ENCODE data around the gene ZNF614.
"Not testable (repeated sequence)": the region's sequence is repeated elsewhere in the genome, so short reads cannot be mapped to it uniquely, and the experiment has no call there.

Gene ZNF614

GRCh38 chr19:51994048-51994644, 34.0 kb downstream of the ZNF614 start:
- peaks cover 75 to 84% of the 10 kb centered on the region in 2 donors for H3K9me3 ChIP-seq (ENCODE audit: control insufficient read depth in 1 of 2, low read length in 2 of 2)
- no peak overlapping the region for H3K27ac ChIP-seq (ENCODE audit: low read depth, low read length)
- peak overlapping the region; percentile 7 to 44 for H3K4me3 ChIP-seq (ENCODE audit: low read depth in 1 of 2, low read length in 2 of 2)
- no peaks in the 10 kb centered on the region for H3K27me3 ChIP-seq (ENCODE audit: control insufficient read depth in 1 of 2, insufficient read depth in 2 of 2, low read length in 2 of 2)
- no peak overlapping the region for H3K9ac ChIP-seq (ENCODE audit: low read depth in 1 of 2, low read length in 2 of 2)
- peaks cover 48 to 58% of the 10 kb centered on the region in 2 donors for H3K36me3 ChIP-seq (ENCODE audit: control insufficient read depth in 1 of 2, insufficient read depth in 2 of 2, low read length in 2 of 2)
- H3K4me1 ChIP-seq (ENCODE audit: control insufficient read depth in 1 of 2, insufficient read depth in 2 of 2, low read length in 2 of 2), result no peaks in the 10 kb centered on the region

GRCh38 chr19:51993422-51993821, 34.8 kb downstream of the ZNF614 start:
- Histone ChIP-seq H3K4me1 (ENCODE audit: control insufficient read depth in 1 of 2, insufficient read depth in 2 of 2, low read length in 2 of 2) (no peaks in the 10 kb centered on the region), H3K9me3 (ENCODE audit: control insufficient read depth in 1 of 2, low read length in 2 of 2) (peaks cover 77 to 84% of the 10 kb centered on the region in 2 donors), H3K27ac (ENCODE audit: low read depth, low read length) (no peak overlapping the region), H3K4me3 (ENCODE audit: low read depth in 1 of 2, low read length in 2 of 2) (peak overlapping the region; percentile 24 to 44), H3K27me3 (ENCODE audit: control insufficient read depth in 1 of 2, insufficient read depth in 2 of 2, low read length in 2 of 2) (no peaks in the 10 kb centered on the region), H3K36me3 (ENCODE audit: control insufficient read depth in 1 of 2, insufficient read depth in 2 of 2, low read length in 2 of 2) (peaks cover 41 to 51% of the 10 kb centered on the region in 2 donors), H3K9ac (ENCODE audit: low read depth in 1 of 2, low read length in 2 of 2) (no peak overlapping the region)

DNA sequence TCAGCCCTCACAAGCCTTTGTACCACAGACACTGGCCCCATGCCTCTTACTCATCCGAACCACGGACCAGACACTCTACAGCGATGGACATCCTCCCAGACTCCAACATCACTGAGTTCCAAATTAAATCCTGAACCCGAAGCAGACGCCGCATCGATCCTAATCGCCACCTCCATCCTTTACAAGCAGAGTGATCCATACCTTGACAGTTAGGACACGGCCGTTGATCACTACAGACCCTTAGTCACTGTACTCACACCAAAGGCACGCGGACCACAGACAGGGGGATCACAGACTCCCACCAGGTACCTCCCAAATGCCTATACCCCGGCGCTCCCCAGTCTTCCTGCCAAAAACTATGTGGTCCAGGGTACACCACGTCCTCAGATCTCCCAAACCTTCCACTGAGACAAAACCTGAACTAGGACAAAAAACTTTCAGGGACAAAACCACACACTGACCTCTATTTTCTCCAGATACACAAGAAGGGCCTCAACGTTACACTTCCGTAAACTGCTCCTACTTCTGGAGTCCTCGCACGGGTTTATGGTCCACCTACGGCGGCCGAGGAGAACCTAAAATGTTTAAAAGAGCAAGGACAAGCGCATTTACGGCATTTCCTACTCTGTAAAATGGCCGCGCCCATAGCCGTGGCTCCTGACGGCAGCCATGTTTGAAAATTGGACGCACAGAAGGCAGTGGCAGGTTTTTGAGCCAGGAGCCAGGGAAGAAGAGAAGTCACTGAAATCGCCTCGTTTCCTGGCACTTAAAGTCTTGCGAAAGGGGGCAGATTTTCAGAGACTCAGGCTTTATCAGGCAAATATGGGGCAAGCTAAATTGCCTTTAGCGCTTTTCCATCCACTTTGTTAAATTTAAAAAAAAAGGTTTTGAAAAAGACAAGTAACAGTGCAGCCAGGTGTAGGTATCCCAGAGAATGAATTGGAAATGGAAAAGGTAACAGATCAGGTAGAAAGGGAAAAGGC, 41.6 kb downstream of the ZNF614 start, which contains the start of gene ZNF350:
TSS of gene ZNF350 (minus strand) at position 532 of the 983 bp plus-strand sequence. CDS start 12,480 bp downstream, outside the sequence.
- peak within 1 kb of the TSS; percentile 26 for H3K27ac ChIP-seq (ENCODE audit: low read depth, low read length)
- H3K9ac ChIP-seq (ENCODE audit: low read depth in 1 of 2, low read length in 2 of 2), result peak within 1 kb of the TSS; percentile 78 to 98
- peak within 1 kb of the TSS; percentile 97 to 100 for H3K4me3 ChIP-seq (ENCODE audit: low read depth in 1 of 2, low read length in 2 of 2)

DNA sequence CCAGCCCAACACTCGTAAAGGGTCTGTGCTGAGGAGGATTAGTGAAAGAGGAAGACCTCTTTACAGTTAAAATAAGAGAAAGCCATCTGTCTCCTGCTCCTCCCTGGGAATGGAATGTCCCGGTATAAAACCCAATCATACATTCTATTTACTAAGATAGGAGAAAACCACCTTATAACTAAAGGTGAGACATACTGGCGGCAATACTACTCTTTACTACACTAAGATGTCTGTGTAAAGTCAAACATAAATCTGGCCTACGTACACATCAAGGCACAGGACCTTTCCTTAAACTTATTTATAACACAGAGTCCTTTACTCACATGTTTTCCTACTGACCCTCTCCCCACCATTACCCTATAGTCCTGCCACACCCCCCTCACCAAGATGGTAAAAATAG, 44.8 kb downstream of the ZNF614 start:
- peaks cover 46 to 61% of the 10 kb centered on the region in 2 donors for H3K9me3 ChIP-seq (ENCODE audit: control insufficient read depth in 1 of 2, low read length in 2 of 2)
- H3K27me3 ChIP-seq (ENCODE audit: control insufficient read depth in 1 of 2, insufficient read depth in 2 of 2, low read length in 2 of 2), result no peaks in the 10 kb centered on the region
- H3K36me3 ChIP-seq (ENCODE audit: control insufficient read depth in 1 of 2, insufficient read depth in 2 of 2, low read length in 2 of 2), result peaks cover 13 to 33% of the 10 kb centered on the region in 2 donors
- H3K4me1 ChIP-seq (ENCODE audit: control insufficient read depth in 1 of 2, insufficient read depth in 2 of 2, low read length in 2 of 2), result peaks cover 0 to 10% of the 10 kb centered on the region in 2 donors
- no peak overlapping the region for H3K27ac ChIP-seq (ENCODE audit: low read depth, low read length)
- no peak overlapping the region for H3K4me3 ChIP-seq (ENCODE audit: low read depth in 1 of 2, low read length in 2 of 2)
- H3K9ac ChIP-seq (ENCODE audit: low read depth in 1 of 2, low read length in 2 of 2), result no peak overlapping the region

More for the DNA sequence above, 41.6 kb downstream of the ZNF614 start, which contains the start of gene ZNF350:
- Histone ChIP-seq H3K9me3 (ENCODE audit: control insufficient read depth in 1 of 2, low read length in 2 of 2) (peaks cover 45 to 53% of the 10 kb centered on the region in 2 donors), H3K36me3 (ENCODE audit: control insufficient read depth in 1 of 2, insufficient read depth in 2 of 2, low read length in 2 of 2) (peaks cover 0 to 7% of the 10 kb centered on the region in 2 donors), H3K4me1 (ENCODE audit: control insufficient read depth in 1 of 2, insufficient read depth in 2 of 2, low read length in 2 of 2) (peaks cover 0 to 10% of the 10 kb centered on the region in 2 donors), H3K27me3 (ENCODE audit: control insufficient read depth in 1 of 2, insufficient read depth in 2 of 2, low read length in 2 of 2) (no peaks in the 10 kb centered on the region)

DNA sequence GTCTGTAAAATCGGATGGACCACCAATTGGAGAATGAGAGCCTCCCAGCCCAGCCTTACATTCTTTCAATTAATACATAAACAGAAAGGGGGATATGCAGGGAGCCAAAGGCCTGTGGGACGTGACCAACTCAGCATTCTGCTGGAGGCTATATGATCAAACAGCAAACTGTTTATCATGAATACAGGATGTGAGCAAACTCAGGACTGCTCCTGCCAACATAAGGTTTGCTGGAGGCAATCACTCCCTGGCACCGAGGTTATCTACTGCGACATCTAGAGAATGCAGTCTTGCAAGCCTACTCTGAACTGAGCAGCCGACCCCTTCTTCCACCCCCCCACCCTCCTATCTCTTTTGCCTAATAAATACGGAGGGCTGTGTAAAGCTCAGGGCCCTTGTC, 47.3 kb downstream of the ZNF614 start:
- Histone ChIP-seq H3K36me3 (ENCODE audit: control insufficient read depth in 1 of 2, insufficient read depth in 2 of 2, low read length in 2 of 2) (peaks cover 13 to 35% of the 10 kb centered on the region in 2 donors), H3K9me3 (ENCODE audit: control insufficient read depth in 1 of 2, low read length in 2 of 2) (peaks cover 68 to 83% of the 10 kb centered on the region in 2 donors)
- H3K27me3 ChIP-seq (ENCODE audit: control insufficient read depth in 1 of 2, insufficient read depth in 2 of 2, low read length in 2 of 2); H3K4me3 ChIP-seq (ENCODE audit: low read depth in 1 of 2, low read length in 2 of 2); H3K27ac ChIP-seq (ENCODE audit: low read depth, low read length); H3K4me1 ChIP-seq (ENCODE audit: control insufficient read depth in 1 of 2, insufficient read depth in 2 of 2, low read length in 2 of 2); H3K9ac ChIP-seq (ENCODE audit: low read depth in 1 of 2, low read length in 2 of 2): not testable (repeated sequence)

DNA sequence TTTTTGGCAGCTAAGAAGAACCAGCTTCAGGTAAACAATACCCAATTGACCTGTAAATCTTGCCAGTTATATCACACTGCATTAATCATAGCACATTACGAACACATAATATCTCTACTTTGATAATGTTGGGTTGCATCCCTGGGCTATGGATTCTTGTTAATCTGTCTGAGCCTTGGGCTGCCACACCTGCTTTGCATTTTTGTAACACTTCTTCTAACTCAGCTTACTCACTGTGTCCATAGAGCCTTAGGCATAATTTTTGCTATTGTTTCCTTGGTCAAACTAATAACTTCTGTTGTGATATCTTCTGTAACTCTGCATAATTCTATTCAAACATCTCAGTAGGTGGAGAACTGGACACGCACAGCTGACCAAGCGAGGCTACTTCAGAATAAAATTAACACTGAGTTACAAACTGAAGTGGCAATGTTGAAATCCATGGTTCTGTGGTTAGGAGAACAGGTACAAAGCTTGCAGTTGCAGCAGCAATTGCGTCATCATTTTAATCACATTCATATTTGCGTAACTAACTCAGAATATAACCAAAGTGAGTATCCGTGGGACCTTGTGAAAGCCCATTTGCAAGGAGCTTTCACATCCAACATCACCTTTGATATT, 48.0 kb downstream of the ZNF614 start:
- H3K27ac ChIP-seq (ENCODE audit: low read depth, low read length), result no peak overlapping the region

DNA sequence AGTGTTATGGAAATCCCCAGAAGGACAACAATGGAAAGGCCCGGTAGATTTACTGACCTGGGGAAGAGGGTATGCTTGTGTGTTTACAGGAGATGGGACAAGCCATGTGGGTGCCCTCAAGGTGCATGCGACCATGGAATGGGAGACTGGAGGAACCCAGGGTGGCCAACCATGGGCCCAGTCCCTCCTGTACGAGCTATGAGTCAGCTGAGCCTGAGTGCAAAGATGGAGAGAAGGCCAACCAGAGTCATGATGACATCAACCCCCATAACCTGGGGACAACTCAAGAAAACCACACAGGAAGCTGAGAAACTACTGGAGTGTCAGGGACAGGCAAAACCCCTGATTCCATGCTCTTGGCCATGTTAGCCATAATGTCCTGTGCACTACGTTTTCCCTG, 49.3 kb downstream of the ZNF614 start:
- Histone ChIP-seq H3K9me3 (ENCODE audit: control insufficient read depth in 1 of 2, low read length in 2 of 2) (peaks cover 80 to 85% of the 10 kb centered on the region in 2 donors), H3K27me3 (ENCODE audit: control insufficient read depth in 1 of 2, insufficient read depth in 2 of 2, low read length in 2 of 2) (no peaks in the 10 kb centered on the region), H3K4me3 (ENCODE audit: low read depth in 1 of 2, low read length in 2 of 2) (peak overlapping the region in 1 of 2 donors; percentile 43), H3K27ac (ENCODE audit: low read depth, low read length) (no peak overlapping the region), H3K9ac (ENCODE audit: low read depth in 1 of 2, low read length in 2 of 2) (no peak overlapping the region), H3K36me3 (ENCODE audit: control insufficient read depth in 1 of 2, insufficient read depth in 2 of 2, low read length in 2 of 2) (peaks cover 25 to 45% of the 10 kb centered on the region in 2 donors), H3K4me1 (ENCODE audit: control insufficient read depth in 1 of 2, insufficient read depth in 2 of 2, low read length in 2 of 2) (no peaks in the 10 kb centered on the region)

More for the DNA sequence above, 48.0 kb downstream of the ZNF614 start:
- Histone ChIP-seq H3K9me3 (ENCODE audit: control insufficient read depth in 1 of 2, low read length in 2 of 2) (peaks cover 71 to 82% of the 10 kb centered on the region in 2 donors), H3K9ac (ENCODE audit: low read depth in 1 of 2, low read length in 2 of 2) (no peak overlapping the region), H3K4me1 (ENCODE audit: control insufficient read depth in 1 of 2, insufficient read depth in 2 of 2, low read length in 2 of 2) (no peaks in the 10 kb centered on the region), H3K4me3 (ENCODE audit: low read depth in 1 of 2, low read length in 2 of 2) (peak overlapping the region in 1 of 2 donors; percentile 43), H3K27me3 (ENCODE audit: control insufficient read depth in 1 of 2, insufficient read depth in 2 of 2, low read length in 2 of 2) (no peaks in the 10 kb centered on the region), H3K36me3 (ENCODE audit: control insufficient read depth in 1 of 2, insufficient read depth in 2 of 2, low read length in 2 of 2) (peaks cover 13 to 35% of the 10 kb centered on the region in 2 donors)

DNA sequence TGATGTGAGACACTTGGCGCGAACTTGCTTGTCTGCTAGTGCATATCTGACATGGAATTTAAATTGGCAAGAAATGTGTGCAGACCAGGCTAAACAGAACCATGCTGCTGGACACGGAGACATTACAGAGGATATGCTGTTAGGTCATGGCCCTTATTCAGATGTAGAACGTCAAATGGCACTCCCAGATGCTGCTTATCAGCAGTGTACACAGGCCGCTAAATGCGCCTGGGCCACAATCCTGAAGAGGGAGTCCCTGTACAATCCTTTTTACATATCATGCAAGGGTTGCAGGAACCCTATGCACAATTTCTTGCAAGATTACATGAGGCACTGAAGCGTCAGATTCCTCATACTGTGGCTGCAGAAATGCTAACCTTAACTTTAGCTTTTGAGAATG, 50.8 kb downstream of the ZNF614 start:
- Histone ChIP-seq H3K27ac (ENCODE audit: low read depth, low read length) (no peak overlapping the region), H3K27me3 (ENCODE audit: control insufficient read depth in 1 of 2, insufficient read depth in 2 of 2, low read length in 2 of 2) (no peaks in the 10 kb centered on the region), H3K9me3 (ENCODE audit: control insufficient read depth in 1 of 2, low read length in 2 of 2) (peaks cover 81 to 87% of the 10 kb centered on the region in 2 donors), H3K36me3 (ENCODE audit: control insufficient read depth in 1 of 2, insufficient read depth in 2 of 2, low read length in 2 of 2) (peaks cover 34 to 54% of the 10 kb centered on the region in 2 donors), H3K4me1 (ENCODE audit: control insufficient read depth in 1 of 2, insufficient read depth in 2 of 2, low read length in 2 of 2) (no peaks in the 10 kb centered on the region), H3K9ac (ENCODE audit: low read depth in 1 of 2, low read length in 2 of 2) (no peak overlapping the region), H3K4me3 (ENCODE audit: low read depth in 1 of 2, low read length in 2 of 2) (peak overlapping the region in 1 of 2 donors; percentile 40)

DNA sequence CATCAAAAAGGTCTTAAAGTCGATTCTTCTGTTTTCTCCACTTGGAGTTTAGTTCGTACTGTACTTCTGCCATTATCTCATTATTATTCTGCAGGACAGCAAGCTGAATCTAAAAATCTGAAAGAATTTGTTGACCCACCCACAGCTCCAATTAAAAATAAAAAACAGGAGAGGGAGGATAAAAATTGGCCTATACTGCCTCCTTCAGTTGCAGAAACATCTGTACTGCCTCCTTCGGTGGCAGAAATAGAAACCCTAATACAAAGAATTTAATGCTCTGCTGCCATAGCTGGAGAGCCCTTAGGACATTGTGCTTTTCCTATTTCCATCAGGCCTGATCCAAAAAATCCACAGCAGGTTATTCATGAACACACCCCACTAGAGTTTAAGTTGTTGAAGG, 51.3 kb downstream of the ZNF614 start:
- Histone ChIP-seq H3K9me3 (ENCODE audit: control insufficient read depth in 1 of 2, low read length in 2 of 2) (peaks cover 85 to 88% of the 10 kb centered on the region in 2 donors), H3K4me1 (ENCODE audit: control insufficient read depth in 1 of 2, insufficient read depth in 2 of 2, low read length in 2 of 2) (no peaks in the 10 kb centered on the region), H3K4me3 (ENCODE audit: low read depth in 1 of 2, low read length in 2 of 2) (peak overlapping the region in 1 of 2 donors; percentile 40), H3K27ac (ENCODE audit: low read depth, low read length) (no peak overlapping the region), H3K9ac (ENCODE audit: low read depth in 1 of 2, low read length in 2 of 2) (no peak overlapping the region), H3K27me3 (ENCODE audit: control insufficient read depth in 1 of 2, insufficient read depth in 2 of 2, low read length in 2 of 2) (no peaks in the 10 kb centered on the region), H3K36me3 (ENCODE audit: control insufficient read depth in 1 of 2, insufficient read depth in 2 of 2, low read length in 2 of 2) (peaks cover 39 to 57% of the 10 kb centered on the region in 2 donors)
